Mammary epithelial cell (primary cell): ENCODE measurements around the gene CLSTN3.

Experiments used
- EZH2 ChIP-seq: IDR thresholded peaks from 2 replicates; pipeline ENCODE4 v1.6.1; 2012; ENCODE audit warnings: low read length, inconsistent platforms, borderline replicate concordance
- TF ChIP-seq, protein P1 (sequence below), 2 donors: IDR thresholded peaks in 1 of 2; conservative IDR thresholded peaks in 1 of 2; 2 replicates each; pipeline ENCODE4 v1.5.1; 2011 to 2012; ENCODE audit warnings: inconsistent platforms in 2 of 2, low read length in 2 of 2, mild to moderate bottlenecking in 2 of 2, control low read depth in 1 of 2, low read depth in 1 of 2; ENCODE audit not compliant: insufficient read depth in 1 of 2; ENCODE audit errors: extremely low read depth in 1 of 2

DNA sequence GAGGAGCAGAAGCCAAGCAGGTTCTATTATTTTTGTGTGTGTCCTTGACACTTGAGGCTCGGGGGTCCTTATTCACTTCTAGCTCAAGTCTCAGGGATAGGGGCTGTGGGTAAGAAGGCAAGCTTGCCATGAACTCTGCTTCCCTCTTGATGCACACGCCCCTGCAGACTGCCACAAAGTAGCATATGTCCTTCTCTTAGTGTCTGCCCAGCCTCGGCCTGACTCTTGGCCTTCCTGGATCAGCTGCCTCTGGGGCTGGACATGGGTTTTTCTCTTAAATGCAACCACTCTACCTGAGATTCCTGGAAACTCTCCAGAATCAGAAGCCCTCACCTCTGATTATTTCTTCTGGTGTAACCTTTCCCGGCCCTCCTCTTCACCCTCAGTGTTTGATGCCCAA lies 31.2 kb downstream of the CLSTN3 start:
- TF ChIP-seq, protein P1, sequence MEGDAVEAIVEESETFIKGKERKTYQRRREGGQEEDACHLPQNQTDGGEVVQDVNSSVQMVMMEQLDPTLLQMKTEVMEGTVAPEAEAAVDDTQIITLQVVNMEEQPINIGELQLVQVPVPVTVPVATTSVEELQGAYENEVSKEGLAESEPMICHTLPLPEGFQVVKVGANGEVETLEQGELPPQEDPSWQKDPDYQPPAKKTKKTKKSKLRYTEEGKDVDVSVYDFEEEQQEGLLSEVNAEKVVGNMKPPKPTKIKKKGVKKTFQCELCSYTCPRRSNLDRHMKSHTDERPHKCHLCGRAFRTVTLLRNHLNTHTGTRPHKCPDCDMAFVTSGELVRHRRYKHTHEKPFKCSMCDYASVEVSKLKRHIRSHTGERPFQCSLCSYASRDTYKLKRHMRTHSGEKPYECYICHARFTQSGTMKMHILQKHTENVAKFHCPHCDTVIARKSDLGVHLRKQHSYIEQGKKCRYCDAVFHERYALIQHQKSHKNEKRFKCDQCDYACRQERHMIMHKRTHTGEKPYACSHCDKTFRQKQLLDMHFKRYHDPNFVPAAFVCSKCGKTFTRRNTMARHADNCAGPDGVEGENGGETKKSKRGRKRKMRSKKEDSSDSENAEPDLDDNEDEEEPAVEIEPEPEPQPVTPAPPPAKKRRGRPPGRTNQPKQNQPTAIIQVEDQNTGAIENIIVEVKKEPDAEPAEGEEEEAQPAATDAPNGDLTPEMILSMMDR (conservative IDR thresholded peaks at IDR 0.05 in 1 of 2, IDR thresholded peaks at IDR 0.05 in 1 of 2; ENCODE audit: extremely low read depth in 1 of 2, insufficient read depth in 1 of 2, low read depth in 1 of 2, low read length in 2 of 2) = no peak
- no peak for TF ChIP-seq EZH2
